HepG2 (cell line): ENCODE measurements around the gene PRR5L. TPM values are rescaled to one million over a fixed set of nuclear protein-coding genes. Genes with fewer than 3 reads are reported as not detected.

Experiments used
- BRCA1 ChIP-seq: sonication (generic); formaldehyde crosslinking; IDR thresholded peaks from 2 replicates; pipeline ENCODE4 v1.4.0; 2020; ENCODE audit warnings: missing genetic modification reagents
- KAT7 ChIP-seq: IDR thresholded peaks from 2 replicates; pipeline ENCODE4 v1.6.1; 2018; ENCODE audit warnings: borderline replicate concordance, missing compliant biosample characterization
- ZFX ChIP-seq: sonication (generic); formaldehyde crosslinking; IDR thresholded peaks from 2 replicates; pipeline ENCODE4 v1.4.0; 2020; ENCODE audit warnings: mild to moderate bottlenecking, low read depth, missing genetic modification reagents, moderate library complexity
- ZNF180 ChIP-seq: sonication (generic); formaldehyde crosslinking; IDR thresholded peaks from 2 replicates; pipeline ENCODE4 v1.4.0; 2020; ENCODE audit warnings: low read depth, missing genetic modification reagents, borderline replicate concordance
- ZSCAN30 ChIP-seq: sonication (generic); formaldehyde crosslinking; IDR thresholded peaks from 2 replicates; pipeline ENCODE4 v1.5.0; 2020; ENCODE audit warnings: mild to moderate bottlenecking, missing genetic modification reagents
- polyA plus RNA-seq, 8 experiments: library from polyadenylated mRNA; depleted of rRNA in 3 of 8; stranded (reverse) in 7 of 8; unstranded in 1 of 8; fragments of >200 nt; fragmentation: Illumina TruSeq in 4 of 8; extraction: Trizol in 4 of 8; gene quantifications; 2 replicates each; pipeline versions ENCODE4 v1.2.1 to v1.2.3, GENCODE V29; 2011 to 2016; ENCODE audit warnings: low read depth in 4 of 8, missing spikeins in 1 of 8, mixed read lengths in 1 of 8; ENCODE audit not compliant: insufficient read depth in 1 of 8
- total RNA-seq, 5 experiments: library from RNA; depleted of rRNA; stranded (reverse); fragments of >200 nt; fragmentation: Illumina TruSeq; extraction: Trizol; gene quantifications; 2 replicates each; pipeline ENCODE4 v1.2.3, GENCODE V29; 2016; ENCODE audit warnings: low read depth in 1 of 5
- TF ChIP-seq, protein P1 (sequence below): sonication (generic); formaldehyde crosslinking; IDR thresholded peaks from one replicate; pipeline ENCODE4 v1.5.1; 2020; ENCODE audit warnings: mild to moderate bottlenecking, missing genetic modification reagents; ENCODE audit errors: not compliant biosample characterization
- TF ChIP-seq, protein P2 (sequence below): sonication (generic); formaldehyde crosslinking; IDR thresholded peaks from 2 replicates; pipeline ENCODE4 v1.8.1; 2022; ENCODE audit warnings: low read depth, mild to moderate bottlenecking, missing genetic modification reagents
- TF ChIP-seq, protein P3 (sequence below): sonication (generic); formaldehyde crosslinking; conservative IDR thresholded peaks from 2 replicates; pipeline ENCODE4 v1.4.0; 2020; ENCODE audit warnings: missing genetic modification reagents
- TF ChIP-seq, protein P4 (sequence below): sonication (generic); formaldehyde crosslinking; IDR thresholded peaks from 2 replicates; pipeline ENCODE4 v1.4.0; 2020; ENCODE audit warnings: missing genetic modification reagents

PRR5L gene
- total and polyA plus RNA-seq, 2 of the 13 experiments (the other 11 are each of a cell fraction or from before 2014, with no cell fraction given), result 0.16 TPM; not detected in 1

DNA sequence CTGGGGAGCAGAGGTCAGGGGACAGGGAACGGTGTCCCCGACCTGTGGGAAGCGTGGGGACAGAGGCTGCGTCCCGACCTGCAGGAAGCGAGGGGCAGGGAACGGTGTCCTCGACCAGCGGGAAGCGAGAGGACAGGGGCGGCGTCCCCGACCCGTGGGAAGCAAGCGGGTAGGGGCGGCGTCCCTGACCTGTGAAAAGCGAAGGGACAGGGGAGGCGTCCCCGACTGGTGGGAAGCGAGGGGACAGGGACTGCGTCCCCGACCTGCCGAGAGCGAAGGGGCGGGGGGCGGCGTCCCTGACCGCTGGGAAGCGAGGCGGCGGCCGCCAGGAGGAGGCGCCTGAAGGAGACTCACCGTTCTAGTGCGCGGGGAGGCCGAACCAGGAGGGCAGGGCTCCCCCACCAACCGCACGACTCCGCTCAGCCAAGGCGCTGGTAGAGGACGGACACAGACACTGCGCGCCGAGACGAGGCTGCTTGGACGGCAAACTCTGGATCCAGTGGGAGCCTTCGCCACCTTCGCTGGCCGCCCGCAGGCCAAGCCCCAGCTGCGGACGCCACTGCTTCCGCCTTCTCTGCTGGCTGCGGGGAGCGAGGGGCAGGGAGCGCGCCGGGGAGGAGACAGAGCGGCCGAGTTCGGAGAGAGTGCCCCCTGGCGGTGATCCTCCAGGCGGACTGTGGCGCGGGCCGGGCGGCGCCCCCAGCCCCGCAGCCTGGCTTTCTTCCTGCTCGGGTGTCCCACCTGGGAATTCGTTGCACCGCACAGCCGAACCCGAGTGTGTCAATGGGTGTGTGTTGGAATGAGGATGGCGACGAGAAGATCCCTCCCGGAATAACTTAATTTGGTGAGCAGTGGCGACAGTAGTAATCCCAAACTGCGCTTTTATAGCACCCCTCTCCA is 213.9 kb downstream of the PRR5L start, which contains the start of gene TRAF6 (continued):
- TF ChIP-seq, protein P1, sequence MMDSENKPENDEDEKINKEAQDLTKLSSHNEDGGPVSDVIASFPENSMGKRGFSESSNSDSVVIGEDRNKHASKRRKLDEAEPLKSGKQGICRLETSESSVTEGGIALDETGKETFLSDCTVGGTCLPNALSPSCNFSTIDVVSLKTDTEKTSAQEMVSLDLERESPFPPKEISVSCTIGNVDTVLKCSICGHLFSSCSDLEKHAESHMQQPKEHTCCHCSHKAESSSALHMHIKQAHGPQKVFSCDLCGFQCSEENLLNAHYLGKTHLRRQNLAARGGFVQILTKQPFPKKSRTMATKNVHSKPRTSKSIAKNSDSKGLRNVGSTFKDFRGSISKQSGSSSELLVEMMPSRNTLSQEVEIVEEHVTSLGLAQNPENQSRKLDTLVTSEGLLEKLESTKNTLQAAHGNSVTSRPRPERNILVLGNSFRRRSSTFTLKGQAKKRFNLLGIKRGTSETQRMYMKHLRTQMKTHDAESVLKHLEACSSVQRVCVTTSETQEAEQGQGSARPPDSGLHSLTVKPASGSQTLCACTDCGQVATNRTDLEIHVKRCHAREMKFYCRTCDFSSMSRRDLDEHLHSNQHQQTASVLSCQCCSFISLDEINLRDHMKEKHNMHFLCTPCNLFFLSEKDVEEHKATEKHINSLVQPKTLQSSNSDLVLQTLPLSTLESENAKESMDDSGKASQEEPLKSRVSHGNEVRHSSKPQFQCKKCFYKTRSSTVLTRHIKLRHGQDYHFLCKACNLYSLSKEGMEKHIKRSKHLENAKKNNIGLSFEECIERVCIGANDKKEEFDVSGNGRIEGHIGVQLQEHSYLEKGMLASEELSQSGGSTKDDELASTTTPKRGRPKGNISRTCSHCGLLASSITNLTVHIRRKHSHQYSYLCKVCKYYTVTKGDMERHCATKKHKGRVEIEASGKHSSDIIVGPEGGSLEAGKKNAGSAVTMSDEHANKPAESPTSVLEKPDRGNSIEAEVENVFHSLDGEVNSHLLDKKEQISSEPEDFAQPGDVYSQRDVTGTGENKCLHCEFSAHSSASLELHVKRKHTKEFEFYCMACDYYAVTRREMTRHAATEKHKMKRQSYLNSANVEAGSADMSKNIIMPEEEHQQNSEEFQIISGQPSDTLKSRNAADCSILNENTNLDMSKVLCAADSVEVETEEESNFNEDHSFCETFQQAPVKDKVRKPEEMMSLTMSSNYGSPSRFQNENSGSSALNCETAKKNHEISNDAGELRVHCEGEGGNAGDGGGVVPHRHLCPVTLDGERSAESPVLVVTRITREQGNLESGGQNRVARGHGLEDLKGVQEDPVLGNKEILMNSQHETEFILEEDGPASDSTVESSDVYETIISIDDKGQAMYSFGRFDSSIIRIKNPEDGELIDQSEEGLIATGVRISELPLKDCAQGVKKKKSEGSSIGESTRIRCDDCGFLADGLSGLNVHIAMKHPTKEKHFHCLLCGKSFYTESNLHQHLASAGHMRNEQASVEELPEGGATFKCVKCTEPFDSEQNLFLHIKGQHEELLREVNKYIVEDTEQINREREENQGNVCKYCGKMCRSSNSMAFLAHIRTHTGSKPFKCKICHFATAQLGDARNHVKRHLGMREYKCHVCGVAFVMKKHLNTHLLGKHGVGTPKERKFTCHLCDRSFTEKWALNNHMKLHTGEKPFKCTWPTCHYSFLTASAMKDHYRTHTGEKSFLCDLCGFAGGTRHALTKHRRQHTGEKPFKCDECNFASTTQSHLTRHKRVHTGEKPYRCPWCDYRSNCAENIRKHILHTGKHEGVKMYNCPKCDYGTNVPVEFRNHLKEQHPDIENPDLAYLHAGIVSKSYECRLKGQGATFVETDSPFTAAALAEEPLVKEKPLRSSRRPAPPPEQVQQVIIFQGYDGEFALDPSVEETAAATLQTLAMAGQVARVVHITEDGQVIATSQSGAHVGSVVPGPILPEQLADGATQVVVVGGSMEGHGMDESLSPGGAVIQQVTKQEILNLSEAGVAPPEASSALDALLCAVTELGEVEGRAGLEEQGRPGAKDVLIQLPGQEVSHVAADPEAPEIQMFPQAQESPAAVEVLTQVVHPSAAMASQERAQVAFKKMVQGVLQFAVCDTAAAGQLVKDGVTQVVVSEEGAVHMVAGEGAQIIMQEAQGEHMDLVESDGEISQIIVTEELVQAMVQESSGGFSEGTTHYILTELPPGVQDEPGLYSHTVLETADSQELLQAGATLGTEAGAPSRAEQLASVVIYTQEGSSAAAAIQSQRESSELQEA (CRISPR knock-in tag), result no peak
- TF ChIP-seq KAT7 (peak; percentile 92; the same call in 1 of the 2 replicates), ZNF180 (0 out of 2 replicates have a peak, but pooled peaks have one; percentile 42), BRCA1 (CRISPR knock-in tag) (peak; percentile 91), ZSCAN30 (CRISPR knock-in tag) (0 out of 2 replicates have a peak, but pooled peaks have one; percentile 71), ZFX (CRISPR knock-in tag) (peak; percentile 99)
- TF ChIP-seq, protein P2, sequence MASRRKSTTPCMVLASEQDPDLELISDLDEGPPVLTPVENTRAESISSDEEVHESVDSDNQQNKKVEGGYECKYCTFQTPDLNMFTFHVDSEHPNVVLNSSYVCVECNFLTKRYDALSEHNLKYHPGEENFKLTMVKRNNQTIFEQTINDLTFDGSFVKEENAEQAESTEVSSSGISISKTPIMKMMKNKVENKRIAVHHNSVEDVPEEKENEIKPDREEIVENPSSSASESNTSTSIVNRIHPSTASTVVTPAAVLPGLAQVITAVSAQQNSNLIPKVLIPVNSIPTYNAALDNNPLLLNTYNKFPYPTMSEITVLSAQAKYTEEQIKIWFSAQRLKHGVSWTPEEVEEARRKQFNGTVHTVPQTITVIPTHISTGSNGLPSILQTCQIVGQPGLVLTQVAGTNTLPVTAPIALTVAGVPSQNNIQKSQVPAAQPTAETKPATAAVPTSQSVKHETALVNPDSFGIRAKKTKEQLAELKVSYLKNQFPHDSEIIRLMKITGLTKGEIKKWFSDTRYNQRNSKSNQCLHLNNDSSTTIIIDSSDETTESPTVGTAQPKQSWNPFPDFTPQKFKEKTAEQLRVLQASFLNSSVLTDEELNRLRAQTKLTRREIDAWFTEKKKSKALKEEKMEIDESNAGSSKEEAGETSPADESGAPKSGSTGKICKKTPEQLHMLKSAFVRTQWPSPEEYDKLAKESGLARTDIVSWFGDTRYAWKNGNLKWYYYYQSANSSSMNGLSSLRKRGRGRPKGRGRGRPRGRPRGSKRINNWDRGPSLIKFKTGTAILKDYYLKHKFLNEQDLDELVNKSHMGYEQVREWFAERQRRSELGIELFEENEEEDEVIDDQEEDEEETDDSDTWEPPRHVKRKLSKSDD (CRISPR knock-in tag), result peak; percentile 85
- TF ChIP-seq, protein P3, sequence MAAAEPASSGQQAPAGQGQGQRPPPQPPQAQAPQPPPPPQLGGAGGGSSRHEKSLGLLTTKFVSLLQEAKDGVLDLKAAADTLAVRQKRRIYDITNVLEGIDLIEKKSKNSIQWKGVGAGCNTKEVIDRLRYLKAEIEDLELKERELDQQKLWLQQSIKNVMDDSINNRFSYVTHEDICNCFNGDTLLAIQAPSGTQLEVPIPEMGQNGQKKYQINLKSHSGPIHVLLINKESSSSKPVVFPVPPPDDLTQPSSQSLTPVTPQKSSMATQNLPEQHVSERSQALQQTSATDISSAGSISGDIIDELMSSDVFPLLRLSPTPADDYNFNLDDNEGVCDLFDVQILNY, result peak; percentile 62; the same call in 1 of the 2 replicates
- TF ChIP-seq, protein P4, sequence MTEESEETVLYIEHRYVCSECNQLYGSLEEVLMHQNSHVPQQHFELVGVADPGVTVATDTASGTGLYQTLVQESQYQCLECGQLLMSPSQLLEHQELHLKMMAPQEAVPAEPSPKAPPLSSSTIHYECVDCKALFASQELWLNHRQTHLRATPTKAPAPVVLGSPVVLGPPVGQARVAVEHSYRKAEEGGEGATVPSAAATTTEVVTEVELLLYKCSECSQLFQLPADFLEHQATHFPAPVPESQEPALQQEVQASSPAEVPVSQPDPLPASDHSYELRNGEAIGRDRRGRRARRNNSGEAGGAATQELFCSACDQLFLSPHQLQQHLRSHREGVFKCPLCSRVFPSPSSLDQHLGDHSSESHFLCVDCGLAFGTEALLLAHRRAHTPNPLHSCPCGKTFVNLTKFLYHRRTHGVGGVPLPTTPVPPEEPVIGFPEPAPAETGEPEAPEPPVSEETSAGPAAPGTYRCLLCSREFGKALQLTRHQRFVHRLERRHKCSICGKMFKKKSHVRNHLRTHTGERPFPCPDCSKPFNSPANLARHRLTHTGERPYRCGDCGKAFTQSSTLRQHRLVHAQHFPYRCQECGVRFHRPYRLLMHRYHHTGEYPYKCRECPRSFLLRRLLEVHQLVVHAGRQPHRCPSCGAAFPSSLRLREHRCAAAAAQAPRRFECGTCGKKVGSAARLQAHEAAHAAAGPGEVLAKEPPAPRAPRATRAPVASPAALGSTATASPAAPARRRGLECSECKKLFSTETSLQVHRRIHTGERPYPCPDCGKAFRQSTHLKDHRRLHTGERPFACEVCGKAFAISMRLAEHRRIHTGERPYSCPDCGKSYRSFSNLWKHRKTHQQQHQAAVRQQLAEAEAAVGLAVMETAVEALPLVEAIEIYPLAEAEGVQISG (CRISPR knock-in tag), result peak; percentile 100
